HPDE6-E6E7 (cell line): Measurements from ENCODE around the gene HPGD.

ENCODE experiments used
- DNase-seq: peaks from one replicate; pipeline ENCODE4 v3.0.0; 2011; ENCODE audit warnings: missing footprints; ENCODE audit errors: extremely low spot score

Gene HPGD

GRCh38 chr4:174522183-174523024 is at the start of gene HPGD:
TSS of gene HPGD (minus strand) at chr4:174522488. CDS start at chr4:174522451, 37 bp downstream.
- DNase-seq = peak; percentile 20

GRCh38 chr4:174564529-174564928 is 42.2 kb upstream of the HPGD start:
- DNase-seq = no peak

DNA sequence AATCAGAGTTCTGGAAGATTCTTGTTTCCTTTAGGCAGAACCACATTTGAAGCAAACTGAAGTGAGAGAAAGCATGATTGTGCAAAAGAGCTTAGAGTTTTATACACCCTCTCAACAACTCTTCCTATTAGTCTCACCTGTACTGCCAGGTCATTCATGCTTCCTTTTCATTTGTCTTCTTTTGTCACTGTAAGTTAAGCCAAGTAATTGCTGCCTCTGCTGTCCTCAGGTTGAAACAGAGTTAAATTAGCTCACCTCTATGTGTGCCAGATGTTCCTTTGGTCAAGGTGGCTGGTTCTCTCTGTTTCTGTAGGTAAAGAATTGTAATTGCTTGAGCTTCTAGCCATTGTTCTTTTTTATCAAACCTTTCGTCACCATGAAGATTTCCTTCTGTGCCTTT is 41.1 kb upstream of the HPGD start:
- DNase-seq = no peak

GRCh38 chr4:174561560-174561959 is 39.3 kb upstream of the HPGD start:
- DNase-seq = no peak

GRCh38 chr4:174559894-174560293 is 37.6 kb upstream of the HPGD start:
- no peak for DNase-seq

- no peak for DNase-seq
These were observed 33.7 kb upstream of the HPGD start for GRCh38 chr4:174555789-174556630.

DNA sequence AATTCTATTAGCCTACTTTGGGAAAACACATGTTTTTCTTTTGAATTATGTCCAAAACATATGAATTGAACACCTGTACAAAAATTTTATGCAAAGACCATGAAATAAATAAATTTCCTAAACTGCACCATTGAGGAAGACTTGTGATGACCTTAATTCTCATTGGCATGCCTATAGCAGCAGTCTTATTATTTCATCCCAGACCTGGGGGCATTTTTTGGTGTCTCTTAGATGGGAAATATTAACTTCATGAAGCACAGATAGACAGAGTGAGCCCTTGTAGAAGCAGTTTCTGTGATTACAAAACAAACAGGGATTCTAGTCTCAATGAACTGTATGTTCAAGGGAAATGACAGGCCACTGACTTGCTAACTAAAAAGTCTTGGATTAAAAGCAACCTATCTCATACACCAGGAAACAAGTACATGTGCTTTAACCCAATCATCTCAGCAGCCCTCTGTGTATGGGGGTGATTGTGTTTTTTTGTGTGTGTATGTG is 32.0 kb upstream of the HPGD start:
- no peak for DNase-seq

GRCh38 chr4:174553828-174554227 is 31.5 kb upstream of the HPGD start:
- DNase-seq = no peak

DNA sequence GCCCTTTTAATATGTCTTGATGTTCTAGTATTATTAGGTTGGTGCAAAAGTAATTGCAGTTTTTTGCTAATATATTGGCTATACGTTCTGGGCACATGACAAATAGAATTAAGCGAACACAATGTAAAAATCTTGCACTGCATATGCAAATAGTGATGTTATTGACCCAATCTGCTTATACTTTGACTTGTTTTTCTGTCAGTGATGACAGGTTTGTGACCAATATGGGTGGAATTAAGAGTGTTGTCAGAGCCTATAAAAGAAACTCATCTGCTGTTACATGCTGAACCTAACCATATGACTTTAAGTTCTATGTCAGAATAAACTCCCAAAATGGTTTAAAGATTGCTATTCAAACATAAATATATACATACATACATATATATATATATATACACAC is 30.7 kb upstream of the HPGD start:
- DNase-seq = no peak

DNA sequence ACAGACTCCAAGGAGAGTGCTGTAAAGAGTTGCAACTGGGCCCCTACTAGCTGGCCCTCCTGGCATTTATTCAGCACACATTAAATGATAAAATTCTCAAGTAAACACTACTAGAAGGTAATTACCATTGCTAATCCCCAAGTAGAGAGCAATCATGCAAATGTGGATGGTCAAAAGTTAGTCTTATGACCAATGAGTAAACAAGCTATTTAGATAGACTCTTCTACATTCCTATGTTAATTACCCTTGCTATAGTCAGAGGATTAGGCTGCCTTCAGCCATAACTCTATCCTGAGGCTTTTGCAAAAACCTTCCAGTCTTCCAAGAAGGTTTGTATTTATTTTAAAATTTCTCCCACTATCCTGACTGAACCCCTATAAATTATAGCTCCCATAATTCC is 28.3 kb upstream of the HPGD start:
- DNase-seq = no peak

DNA sequence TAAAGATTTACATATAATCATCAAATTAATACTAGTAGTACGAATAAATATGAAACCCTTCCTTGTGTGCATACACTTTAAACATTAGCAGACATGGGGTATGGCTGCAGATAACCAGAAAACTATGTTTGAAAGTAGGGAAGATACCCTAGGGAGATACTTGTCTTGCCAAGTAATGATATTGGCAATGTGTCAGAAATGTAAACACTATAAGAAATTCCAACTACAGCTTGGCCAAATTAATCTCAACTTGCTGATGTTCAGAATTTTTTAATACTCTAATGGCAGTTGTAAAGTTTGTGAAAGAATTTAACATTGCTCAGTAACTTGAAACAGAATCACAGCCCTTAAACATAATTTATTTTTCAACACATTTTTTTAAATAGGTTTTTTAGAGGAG is 27.4 kb upstream of the HPGD start:
- no peak for DNase-seq

- DNase-seq = no peak
These were observed 23.0 kb upstream of the HPGD start for GRCh38 chr4:174545268-174545667.

GRCh38 chr4:174544496-174544895 is 22.2 kb upstream of the HPGD start:
- no peak for DNase-seq

- DNase-seq = no peak
These were observed 17.9 kb upstream of the HPGD start for GRCh38 chr4:174540175-174540574.

- DNase-seq = no peak
These were observed 17.3 kb upstream of the HPGD start for GRCh38 chr4:174539571-174539970.

DNA sequence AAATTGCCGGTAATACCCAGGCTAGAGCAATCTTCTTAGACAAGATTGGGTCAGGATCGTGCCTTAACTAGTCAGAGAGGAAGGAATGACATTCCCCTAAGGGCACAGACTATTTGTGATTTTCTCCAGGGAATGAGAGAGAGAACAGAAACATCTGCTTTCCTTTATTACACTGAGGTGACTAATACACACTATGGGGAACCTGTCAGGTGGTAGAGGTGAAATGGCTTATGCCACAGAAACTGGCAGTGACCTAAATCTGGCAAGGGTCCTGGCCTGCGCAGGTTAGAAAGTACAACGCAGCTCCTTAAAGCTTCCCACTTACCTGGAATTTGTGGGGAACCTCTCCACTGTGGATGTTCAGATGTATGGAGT is 16.6 kb upstream of the HPGD start:
- DNase-seq = peak; percentile 64

DNA sequence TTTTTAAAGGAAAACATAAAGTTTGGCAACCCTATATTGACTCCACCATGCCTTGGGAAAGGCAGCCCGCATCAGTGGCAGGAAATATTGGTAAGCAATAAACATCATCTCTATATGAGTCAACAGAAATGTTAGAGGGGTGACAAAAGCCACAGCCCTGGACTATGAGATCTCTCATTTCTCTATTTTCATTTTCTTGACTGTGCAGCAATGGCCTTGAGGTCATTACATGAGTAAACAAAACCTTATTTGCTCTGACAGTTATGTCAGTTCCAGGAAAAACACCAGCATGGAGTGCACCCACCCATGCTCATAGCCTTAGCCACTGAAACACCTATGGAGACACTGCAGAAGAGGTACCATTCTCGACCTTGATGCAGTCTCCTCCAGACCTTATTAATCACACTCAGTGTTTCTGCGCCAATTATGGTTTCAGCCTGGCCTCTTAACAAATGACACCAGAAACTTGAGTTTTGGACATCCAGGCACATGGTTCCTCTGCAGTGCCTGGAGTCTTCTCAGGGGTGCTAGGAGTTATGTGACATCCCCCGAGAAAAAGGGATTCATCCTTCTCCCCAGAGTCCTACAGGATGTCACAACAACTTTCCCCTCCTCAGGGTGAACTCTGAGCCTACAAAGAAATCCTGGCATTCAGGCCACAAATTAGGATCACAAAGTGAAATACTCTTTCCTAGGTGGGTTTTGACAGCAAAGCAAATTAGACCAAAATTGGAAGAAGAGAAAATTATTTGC is 16.0 kb upstream of the HPGD start:
- no peak for DNase-seq

DNA sequence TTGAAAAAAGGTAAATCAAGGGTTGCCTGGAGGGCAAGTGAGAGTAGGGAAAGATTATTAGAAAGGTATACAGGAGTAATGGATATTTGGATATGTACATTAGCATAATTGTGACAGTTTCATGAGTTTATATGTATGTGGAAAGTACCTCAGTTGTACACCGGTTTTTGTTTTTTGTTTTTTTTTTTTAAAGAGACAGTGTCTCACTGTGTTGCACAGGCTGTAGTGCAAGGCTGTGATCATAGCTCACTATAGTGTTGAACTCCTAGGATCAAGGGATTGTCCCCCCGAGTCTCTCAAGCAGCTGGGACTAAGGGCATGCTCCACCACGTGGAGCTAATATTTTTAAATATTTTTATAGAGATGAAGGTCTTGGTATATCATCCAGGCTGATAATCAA is 15.3 kb upstream of the HPGD start:
- no peak for DNase-seq

- no peak for DNase-seq
These were observed 12.2 kb upstream of the HPGD start for GRCh38 chr4:174534461-174534860.

- no peak for DNase-seq
These were observed 10.2 kb upstream of the HPGD start for GRCh38 chr4:174532445-174532844.

- DNase-seq = no peak
These were observed 9.2 kb upstream of the HPGD start for GRCh38 chr4:174531486-174531885.

DNA sequence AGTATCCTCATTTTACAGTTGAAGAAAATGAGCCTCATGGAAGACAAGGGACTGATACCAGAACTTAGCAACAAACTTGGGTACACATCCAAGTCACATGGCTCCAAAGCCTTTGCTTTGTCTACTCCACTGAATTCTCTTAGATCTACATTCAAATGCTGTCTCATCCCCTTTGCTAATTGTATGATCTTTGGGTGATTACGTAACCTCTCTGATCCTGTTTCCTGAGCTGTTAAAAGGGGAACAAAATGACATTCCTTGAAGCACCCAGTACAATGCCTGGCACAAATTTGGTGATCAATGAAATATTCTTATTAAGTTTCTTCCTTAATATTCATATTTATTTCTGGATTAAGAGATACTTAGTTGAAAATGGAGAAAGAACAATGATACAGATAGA is 5.9 kb upstream of the HPGD start:
- no peak for DNase-seq
